Liver (tissue), 9 donors: ENCODE results near the gene OR52I2. TPM values are rescaled to one million over a fixed set of nuclear protein-coding genes. Genes with fewer than 3 reads are reported as not detected.
A peak's percentile ranks its signal among the peaks of the same experiment; 100 is the strongest.

Source experiments
- DNase-seq: peaks from one replicate; pipeline ENCODE4 v3.0.0-alpha.2; 2017; ENCODE audit warnings: low spot score
- H3K27ac ChIP-seq, 2 donors: one replicate each; pipeline ENCODE4 v1.7.0; 2013; ENCODE audit warnings: inconsistent platforms in 2 of 2, low read length in 2 of 2, control low read depth in 1 of 2, low read depth in 1 of 2, mild to moderate bottlenecking in 1 of 2
- H3K27me3 ChIP-seq, 4 donors: one replicate each; pipeline versions ENCODE4 v1.6.1 to v1.7.0; 2013; ENCODE audit warnings: low read length in 3 of 4, inconsistent platforms in 1 of 4, mild to moderate bottlenecking in 1 of 4, moderate library complexity in 1 of 4; ENCODE audit not compliant: control insufficient read depth in 4 of 4, insufficient read depth in 4 of 4
- H3K36me3 ChIP-seq, 4 donors: one replicate each; pipeline versions ENCODE4 v1.6.1 to v1.7.0; 2013; ENCODE audit warnings: low read length in 3 of 4, mild to moderate bottlenecking in 3 of 4, low read depth in 1 of 4, moderate library complexity in 1 of 4; ENCODE audit not compliant: control insufficient read depth in 4 of 4, insufficient read depth in 3 of 4
- H3K4me1 ChIP-seq, 4 donors: one replicate each; pipeline versions ENCODE4 v1.6.1 to v1.7.0; 2013; ENCODE audit warnings: low read length in 3 of 4, mild to moderate bottlenecking in 3 of 4, moderate library complexity in 1 of 4; ENCODE audit not compliant: control insufficient read depth in 4 of 4, insufficient read depth in 4 of 4
- H3K4me3 ChIP-seq, 3 donors: one replicate each; pipeline versions ENCODE4 v1.6.1 to v1.7.0; 2013; ENCODE audit warnings: low read length in 3 of 3, control low read depth in 1 of 3, low read depth in 1 of 3, mild to moderate bottlenecking in 1 of 3
- H3K9ac ChIP-seq, 2 donors: one replicate each; pipeline ENCODE4 v1.7.0; 2013; ENCODE audit warnings: low read length in 2 of 2, mild to moderate bottlenecking in 2 of 2, moderate library complexity in 2 of 2, control low read depth in 1 of 2, low read depth in 1 of 2
- H3K9me3 ChIP-seq, 4 donors: one replicate each; pipeline versions ENCODE4 v1.6.1 to v1.7.0; 2013; ENCODE audit warnings: low read length in 3 of 4; ENCODE audit not compliant: control insufficient read depth in 4 of 4
- ATF3 ChIP-seq: IDR thresholded peaks from 2 replicates; pipeline ENCODE4 v1.6.1; 2016; ENCODE audit warnings: antibody characterized with exemption
- CTCF ChIP-seq: fragments of 150-350 bp; IDR thresholded peaks from 2 replicates; pipeline ENCODE4 v1.5.1; 2017; ENCODE audit warnings: improper control_type of control experiment, low read depth, low read length; ENCODE audit not compliant: missing input control
- EGR1 ChIP-seq, 2 donors: IDR thresholded peaks; 2 replicates each; pipeline ENCODE4 v1.6.1; 2016 to 2018; ENCODE audit warnings: antibody characterized with exemption in 2 of 2, low read depth in 2 of 2
- FOXA1 ChIP-seq: IDR thresholded peaks from 2 replicates; pipeline ENCODE4 v1.6.1; 2016; ENCODE audit warnings: antibody characterized with exemption
- FOXA2 ChIP-seq: IDR thresholded peaks from 2 replicates; pipeline ENCODE4 v1.6.1; 2016; ENCODE audit warnings: antibody characterized with exemption
- GABPA ChIP-seq, 2 donors: IDR thresholded peaks in 1 of 2; conservative IDR thresholded peaks in 1 of 2; 2 replicates each; pipeline ENCODE4 v1.6.1; 2016; ENCODE audit warnings: antibody characterized with exemption in 2 of 2, mild to moderate bottlenecking in 1 of 2, moderate library complexity in 1 of 2
- HNF4G ChIP-seq: IDR thresholded peaks from 2 replicates; pipeline ENCODE4 v1.6.1; 2016; ENCODE audit warnings: antibody characterized with exemption
- JUND ChIP-seq, 2 donors: IDR thresholded peaks; 2 replicates each; pipeline ENCODE4 v1.6.1; 2016; ENCODE audit warnings: antibody characterized with exemption in 2 of 2
- MAX ChIP-seq: IDR thresholded peaks from 2 replicates; pipeline ENCODE4 v1.6.1; 2016; ENCODE audit warnings: antibody characterized with exemption
- RAD21 ChIP-seq, 2 donors: IDR thresholded peaks; 2 replicates each; pipeline ENCODE4 v1.6.1; 2016; ENCODE audit warnings: antibody characterized with exemption in 2 of 2, mild to moderate bottlenecking in 2 of 2
- REST ChIP-seq: IDR thresholded peaks from 2 replicates; pipeline ENCODE4 v1.6.1; 2016; ENCODE audit warnings: antibody characterized with exemption, mild to moderate bottlenecking
- RXRA ChIP-seq, 2 donors: IDR thresholded peaks; 2 replicates each; pipeline ENCODE4 v1.6.1; 2017 to 2018; ENCODE audit warnings: antibody characterized with exemption in 2 of 2, mild to moderate bottlenecking in 1 of 2
- SP1 ChIP-seq: IDR thresholded peaks from 2 replicates; pipeline ENCODE4 v1.6.1; 2018; ENCODE audit warnings: antibody characterized with exemption, mild to moderate bottlenecking
- TAF1 ChIP-seq: conservative IDR thresholded peaks from 2 replicates; pipeline ENCODE4 v1.6.1; 2016; ENCODE audit warnings: antibody characterized with exemption, mild to moderate bottlenecking
- YY1 ChIP-seq: IDR thresholded peaks from 2 replicates; pipeline ENCODE4 v1.6.1; 2016; ENCODE audit warnings: antibody characterized with exemption, mild to moderate bottlenecking
- ZBTB33 ChIP-seq: IDR thresholded peaks from 2 replicates; pipeline ENCODE4 v1.6.1; 2016; ENCODE audit warnings: antibody characterized with exemption
- WGBS: extraction: QIAGEN DNeasy Blood & Tissue Kit; methylation state at CpG from one replicate; pipeline ENCODE4 v1.1.7; 2013; 5-methylcytosine and 5-hydroxymethylcytosine counted together
- polyA plus RNA-seq, 2 donors: library from polyadenylated mRNA; stranded (reverse) in 1 of 2; unstranded in 1 of 2; fragments of 200-250 nt in 1 of 2; fragments of >200 nt in 1 of 2; fragmentation: Nextera tagmentation in 1 of 2; extraction: Ambion mirVana in 1 of 2; gene quantifications; one replicate each; pipeline versions ENCODE4 v1.2.1 to v1.2.3, GENCODE V29; 2013 to 2015
- total RNA-seq, 2 donors: library from RNA; depleted of rRNA; stranded (reverse); fragments of >200 nt; gene quantifications; one replicate each; pipeline ENCODE4 v1.2.3, GENCODE V29; 2014
- donor health status: healthy.
- donor health status: healthy.
- donor health status: healthy.
- donor health status: healthy.
- donor health status: healthy.

Gene OR52I2
- total and polyA plus RNA-seq, 4 donors: under 0.01 TPM; not detected in 3

- TF ChIP-seq EGR1 (IDR thresholded peaks at IDR 0.05; ENCODE audit: low read depth in 2 of 2) (no peak), ATF3 (no peak), FOXA2 (no peak), ZBTB33 (no peak), JUND (IDR thresholded peaks at IDR 0.05) (no peak), RXRA (IDR thresholded peaks at IDR 0.05) (no peak), SP1 (no peak), GABPA (IDR thresholded peaks at IDR 0.05 in 1 of 2, conservative IDR thresholded peaks at IDR 0.05 in 1 of 2) (no peak), FOXA1 (no peak), CTCF (peak; percentile 83), RAD21 (IDR thresholded peaks at IDR 0.05) (peak; percentile 74 to 84), HNF4G (no peak)
- Histone ChIP-seq H3K9me3 (no peaks in the 10 kb centered on the region), H3K27ac (no peak within 1 kb of the TSS), H3K4me1 (peaks cover 0 to 3% (median 2%) of the 10 kb centered on the region in 4 donors), H3K4me3 (no peak within 1 kb of the TSS), H3K9ac (no peak within 1 kb of the TSS), H3K27me3 (peaks cover 0 to 11% (median 0%) of the 10 kb centered on the region in 4 donors), H3K36me3 (no peaks in the 10 kb centered on the region)
- 33% methylated on average over 21 of the region's 21 CpGs for WGBS
- DNase-seq: peak; percentile 73
Measured at GRCh38 chr11:4636962-4637661, 55.6 kb downstream of the OR52I2 start, which contains the start of gene OR51D1. OR51D1 (plus strand) TSS chr11:4637477; CDS start chr11:4639791, 2,314 bp downstream.

- Histone ChIP-seq H3K36me3 (no peaks in the 10 kb centered on the region), H3K4me1 (peaks cover 0 to 3% (median 2%) of the 10 kb centered on the region in 4 donors), H3K9ac (no peak overlapping the region), H3K27ac (no peak overlapping the region), H3K27me3 (peaks cover 0 to 12% (median 0%) of the 10 kb centered on the region in 4 donors), H3K4me3 (no peak overlapping the region), H3K9me3 (no peaks in the 10 kb centered on the region)
- TF ChIP-seq YY1: no peak
- no peak for TF ChIP-seq ZBTB33
- no peak for TF ChIP-seq CTCF
- no peak for TF ChIP-seq SP1
- TF ChIP-seq EGR1 (IDR thresholded peaks at IDR 0.05; ENCODE audit: low read depth in 2 of 2): no peak
- TF ChIP-seq FOXA2: no peak
- no peak for TF ChIP-seq MAX
- no peak for TF ChIP-seq TAF1
- TF ChIP-seq REST: no peak
- no peak for TF ChIP-seq FOXA1
- TF ChIP-seq RXRA (IDR thresholded peaks at IDR 0.05): no peak
- TF ChIP-seq HNF4G: no peak
- TF ChIP-seq ATF3: no peak
- no peak for TF ChIP-seq JUND (IDR thresholded peaks at IDR 0.05)
- no peak for TF ChIP-seq RAD21 (IDR thresholded peaks at IDR 0.05)
- DNase-seq: no peak
- WGBS: 88% methylated on average over 3 of the region's 3 CpGs
Measured at GRCh38 chr11:4637662-4638047, 56.1 kb downstream of the OR52I2 start.
